Measurements from ENCODE around the gene PLSCR4.

The PLSCR4 gene

DNA sequence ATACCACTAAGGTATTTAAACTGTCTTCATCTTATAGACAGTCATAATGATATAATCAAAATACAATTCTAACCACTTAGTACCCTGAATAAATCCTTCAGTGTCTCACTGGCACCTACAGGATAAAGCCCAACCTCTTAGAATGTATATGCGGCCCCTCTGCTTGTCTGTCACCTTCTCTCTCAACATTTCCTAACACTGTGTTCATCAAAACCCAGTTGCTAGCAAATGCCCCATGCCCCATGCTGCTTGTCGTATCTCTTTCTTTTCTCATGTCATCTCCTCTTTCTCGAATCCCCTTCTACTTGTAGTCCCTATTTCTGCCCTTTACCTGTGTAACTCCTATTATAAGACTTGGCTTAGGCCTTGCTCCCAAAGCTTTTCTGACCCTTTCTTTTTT, 24.6 kb upstream of the PLSCR4 start:
- TF ChIP-seq CTCF (conservative IDR thresholded peaks at IDR 0.05) = no peak
- no peak for TF ChIP-seq ZFX (IDR thresholded peaks at IDR 0.05)
- no peak overlapping the region for H3K27ac ChIP-seq

- H3K27ac ChIP-seq = no peak overlapping the region
- no peak for TF ChIP-seq CTCF (conservative IDR thresholded peaks at IDR 0.05)
- TF ChIP-seq ZFX (IDR thresholded peaks at IDR 0.05) = no peak
Observed at GRCh38 chr3:146274833-146275232, 23.9 kb upstream of the PLSCR4 start.

DNA sequence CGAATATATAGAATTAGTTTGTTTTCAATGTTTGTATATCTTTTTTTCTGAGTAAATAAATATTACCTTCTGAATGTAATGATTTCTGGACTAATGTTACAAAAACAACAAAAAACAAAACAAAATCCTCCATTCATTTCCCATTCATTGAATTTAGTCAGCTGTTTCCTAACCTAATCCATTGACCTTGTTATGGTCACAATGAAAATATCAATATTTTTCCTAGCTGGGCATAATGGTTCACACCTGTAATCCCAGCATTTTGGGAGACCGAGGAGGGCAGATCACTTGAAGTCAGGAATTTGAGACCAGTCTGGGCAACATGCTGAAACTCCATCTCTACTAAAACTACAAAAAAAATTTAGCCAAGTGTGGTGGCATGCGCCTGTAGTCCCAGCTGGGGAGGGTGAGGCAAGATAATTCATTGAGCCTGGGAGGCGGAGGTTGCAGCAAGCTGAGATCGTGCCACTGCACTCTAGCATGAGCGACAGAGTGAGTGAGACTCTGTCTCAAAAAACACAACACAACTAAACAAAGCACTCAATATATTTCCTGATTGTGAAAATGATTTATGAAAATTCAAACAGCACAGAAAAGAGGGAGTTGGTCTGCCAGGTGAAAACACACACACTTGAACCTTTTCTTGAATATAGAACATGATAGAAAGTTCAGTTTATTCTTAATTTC, 23.0 kb upstream of the PLSCR4 start:
- no peak for TF ChIP-seq CTCF (conservative IDR thresholded peaks at IDR 0.05)
- TF ChIP-seq ZFX (IDR thresholded peaks at IDR 0.05) = no peak

DNA sequence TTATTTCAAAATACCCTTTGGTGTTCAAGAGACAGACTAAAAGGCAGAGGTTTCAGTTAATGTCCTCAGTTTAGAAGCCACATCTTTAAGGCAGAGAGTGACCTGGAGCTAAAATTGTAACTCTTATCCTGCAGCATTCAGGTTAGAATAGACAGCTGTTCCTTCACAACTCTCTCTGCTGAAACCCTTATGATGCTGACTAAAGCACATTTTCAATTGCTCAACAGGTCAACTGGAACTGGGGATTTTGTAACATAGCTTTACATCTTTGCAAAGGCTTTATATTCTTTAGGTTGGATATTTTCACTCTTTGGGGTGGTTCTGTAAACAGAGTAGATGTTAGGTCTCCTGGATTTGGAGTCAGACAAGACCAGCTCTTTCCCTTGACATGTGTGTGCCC, 20.3 kb upstream of the PLSCR4 start:
- TF ChIP-seq ZFX (IDR thresholded peaks at IDR 0.05) (no peak), CTCF (conservative IDR thresholded peaks at IDR 0.05) (no peak)
- no peak overlapping the region for H3K27ac ChIP-seq

More for the DNA sequence above, 23.0 kb upstream of the PLSCR4 start:
- H3K27ac ChIP-seq = no peak overlapping the region

DNA sequence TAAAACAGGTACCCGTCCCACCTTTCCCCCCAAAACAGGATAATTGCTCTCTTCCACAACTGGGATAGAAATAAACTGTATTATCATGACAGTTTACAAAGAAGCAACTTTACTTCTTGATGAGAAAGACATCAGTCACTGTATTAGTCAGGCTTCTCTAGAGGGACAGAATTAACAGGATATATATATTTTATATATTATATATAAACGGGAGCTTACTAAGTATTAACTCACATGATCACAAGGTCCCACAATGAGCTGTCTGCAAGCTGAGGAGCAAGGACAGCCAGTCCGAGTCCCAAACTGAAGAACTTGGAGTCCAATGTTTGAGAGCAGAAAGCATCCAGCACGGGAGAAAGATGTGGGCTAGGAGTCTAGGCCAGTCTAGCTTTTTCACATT, 18.4 kb upstream of the PLSCR4 start:
- TF ChIP-seq CTCF (conservative IDR thresholded peaks at IDR 0.05) = no peak
- TF ChIP-seq ZFX (IDR thresholded peaks at IDR 0.05) = no peak
- no peak overlapping the region for H3K27ac ChIP-seq

- TF ChIP-seq ZFX (IDR thresholded peaks at IDR 0.05) = no peak
- TF ChIP-seq CTCF (conservative IDR thresholded peaks at IDR 0.05) = no peak
- H3K27ac ChIP-seq = no peak overlapping the region
Observed at GRCh38 chr3:146268535-146269219, 17.8 kb upstream of the PLSCR4 start.

- TF ChIP-seq CTCF (conservative IDR thresholded peaks at IDR 0.05) (no peak), ZFX (IDR thresholded peaks at IDR 0.05) (no peak)
Observed at GRCh38 chr3:146265720-146266119, 14.8 kb upstream of the PLSCR4 start.

More at GRCh38 chr3:146265720-146266119, 14.8 kb upstream of the PLSCR4 start:
- no peak overlapping the region for H3K27ac ChIP-seq
